ENCODE results near the gene INSYN1. TPM values are rescaled to one million over a fixed set of nuclear protein-coding genes. Genes with fewer than 3 reads are reported as not detected.
"Not testable (repeated sequence)": the region's sequence is repeated elsewhere in the genome, so short reads cannot be mapped to it uniquely, and the experiment has no call there.

The INSYN1 gene
- polyA plus RNA-seq (2012; ENCODE audit: missing spikeins) = not detected

GRCh38 chr15:73753250-73754130 lies at the start of gene INSYN1:
TSS of gene INSYN1 (minus strand) at chr15:73753351. CDS start at chr15:73751130, 2,221 bp downstream.
- DNase-seq (ENCODE audit: insufficient read length) = no peak
- no peak for FAIRE-seq
- TF ChIP-seq POLR2AphosphoS5 (IDR thresholded peaks at IDR 0.05; ENCODE audit: low read depth, low read length) = no peak

- no peak for TF ChIP-seq TAF1 (IDR thresholded peaks at IDR 0.05; ENCODE audit: borderline replicate concordance, low read depth, low read length)
- TF ChIP-seq POLR2A (IDR thresholded peaks at IDR 0.05; ENCODE audit: low read depth, low read length) = no peak
- no peak for TF ChIP-seq POLR2AphosphoS5 (IDR thresholded peaks at IDR 0.05; ENCODE audit: low read depth, low read length)
- DNase-seq (ENCODE audit: insufficient read length) (no peak), FAIRE-seq (no peak)
These were observed 49.4 kb upstream of the INSYN1 start for GRCh38 chr15:73802431-73803041.

- FAIRE-seq (no peak), DNase-seq (ENCODE audit: insufficient read length) (no peak)
- TF ChIP-seq TAF1 (IDR thresholded peaks at IDR 0.05; ENCODE audit: borderline replicate concordance, low read depth, low read length) (no peak), POLR2AphosphoS5 (IDR thresholded peaks at IDR 0.05; ENCODE audit: low read depth, low read length) (no peak), POLR2A (IDR thresholded peaks at IDR 0.05; ENCODE audit: low read depth, low read length) (no peak)
These were observed 47.7 kb upstream of the INSYN1 start for GRCh38 chr15:73800662-73801345.

GRCh38 chr15:73799466-73799865 lies 46.3 kb upstream of the INSYN1 start:
- TF ChIP-seq POLR2AphosphoS5 (IDR thresholded peaks at IDR 0.05; ENCODE audit: low read depth, low read length) = no peak
- TF ChIP-seq POLR2A (IDR thresholded peaks at IDR 0.05; ENCODE audit: low read depth, low read length) = no peak
- TF ChIP-seq TAF1 (IDR thresholded peaks at IDR 0.05; ENCODE audit: borderline replicate concordance, low read depth, low read length) = no peak
- DNase-seq (ENCODE audit: insufficient read length) = no peak
- FAIRE-seq = no peak

- no peak for FAIRE-seq
- no peak for DNase-seq (ENCODE audit: insufficient read length)
- TF ChIP-seq POLR2A (IDR thresholded peaks at IDR 0.05; ENCODE audit: low read depth, low read length) (no peak), TAF1 (IDR thresholded peaks at IDR 0.05; ENCODE audit: borderline replicate concordance, low read depth, low read length) (no peak), POLR2AphosphoS5 (IDR thresholded peaks at IDR 0.05; ENCODE audit: low read depth, low read length) (no peak)
These were observed 44.4 kb upstream of the INSYN1 start for GRCh38 chr15:73797366-73798158.

- DNase-seq (ENCODE audit: insufficient read length) = no peak
- FAIRE-seq = no peak
- no peak for TF ChIP-seq TAF1 (IDR thresholded peaks at IDR 0.05; ENCODE audit: borderline replicate concordance, low read depth, low read length)
- no peak for TF ChIP-seq POLR2A (IDR thresholded peaks at IDR 0.05; ENCODE audit: low read depth, low read length)
- no peak for TF ChIP-seq POLR2AphosphoS5 (IDR thresholded peaks at IDR 0.05; ENCODE audit: low read depth, low read length)
These were observed 43.2 kb upstream of the INSYN1 start for GRCh38 chr15:73796331-73796831.

GRCh38 chr15:73794443-73795133 lies 41.4 kb upstream of the INSYN1 start:
- DNase-seq (ENCODE audit: insufficient read length) = no peak
- TF ChIP-seq POLR2A (IDR thresholded peaks at IDR 0.05; ENCODE audit: low read depth, low read length) (no peak), POLR2AphosphoS5 (IDR thresholded peaks at IDR 0.05; ENCODE audit: low read depth, low read length) (no peak), TAF1 (IDR thresholded peaks at IDR 0.05; ENCODE audit: borderline replicate concordance, low read depth, low read length) (no peak)

GRCh38 chr15:73792899-73793541 lies 39.9 kb upstream of the INSYN1 start:
- not testable (repeated sequence) for DNase-seq (ENCODE audit: insufficient read length); FAIRE-seq

More at GRCh38 chr15:73794443-73795133, 41.4 kb upstream of the INSYN1 start:
- FAIRE-seq = no peak

- FAIRE-seq = no peak
- no peak for TF ChIP-seq POLR2AphosphoS5 (IDR thresholded peaks at IDR 0.05; ENCODE audit: low read depth, low read length)
- TF ChIP-seq POLR2A (IDR thresholded peaks at IDR 0.05; ENCODE audit: low read depth, low read length) = no peak
- DNase-seq (ENCODE audit: insufficient read length) = no peak
These were observed 39.3 kb upstream of the INSYN1 start for GRCh38 chr15:73792415-73792814.

GRCh38 chr15:73789521-73790240 lies 36.5 kb upstream of the INSYN1 start:
- no peak for TF ChIP-seq POLR2A (IDR thresholded peaks at IDR 0.05; ENCODE audit: low read depth, low read length)
- TF ChIP-seq POLR2AphosphoS5 (IDR thresholded peaks at IDR 0.05; ENCODE audit: low read depth, low read length) = no peak
- TF ChIP-seq TAF1 (IDR thresholded peaks at IDR 0.05; ENCODE audit: borderline replicate concordance, low read depth, low read length) = no peak
- FAIRE-seq (no peak), DNase-seq (ENCODE audit: insufficient read length) (no peak)
